IPS DF 6.9 (cell line): Measurements from ENCODE around the gene CUTC.

ENCODE experiments used
- DNase-seq: peaks from one replicate; pipeline ENCODE4 v3.0.0-alpha.2; 2013; ENCODE audit warnings: low read depth, low spot score
- H3K27ac ChIP-seq: one replicate; pipeline ENCODE4 v1.5.1; 2013; ENCODE audit warnings: low read length, control low read depth
- H3K27me3 ChIP-seq: 2 replicates; pipeline ENCODE4 v1.6.1; 2013; ENCODE audit warnings: mild to moderate bottlenecking, low read length; ENCODE audit not compliant: control insufficient read depth, insufficient read depth
- H3K36me3 ChIP-seq: 2 replicates; pipeline ENCODE4 v1.6.1; 2013; ENCODE audit warnings: low read length; ENCODE audit not compliant: control insufficient read depth, insufficient read depth
- H3K4me1 ChIP-seq: 2 replicates; pipeline ENCODE4 v1.6.1; 2013; ENCODE audit warnings: low read length; ENCODE audit not compliant: control insufficient read depth, insufficient read depth
- H3K4me3 ChIP-seq: 2 replicates; pipeline ENCODE4 v1.5.1; 2013; ENCODE audit warnings: mild to moderate bottlenecking, low read length
- H3K9me3 ChIP-seq: 2 replicates; pipeline ENCODE4 v1.6.1; 2013; ENCODE audit warnings: low read length, inconsistent platforms; ENCODE audit not compliant: control insufficient read depth, insufficient read depth
- WGBS: extraction: QIAGEN DNeasy Blood & Tissue Kit; methylation state at CpG from one replicate; pipeline ENCODE4 v1.1.7; 2013; ENCODE audit warnings: mixed read lengths, missing lambda C conversion rate; ENCODE audit not compliant: insufficient read length, insufficient coverage; 5-methylcytosine and 5-hydroxymethylcytosine counted together

Gene CUTC

DNA sequence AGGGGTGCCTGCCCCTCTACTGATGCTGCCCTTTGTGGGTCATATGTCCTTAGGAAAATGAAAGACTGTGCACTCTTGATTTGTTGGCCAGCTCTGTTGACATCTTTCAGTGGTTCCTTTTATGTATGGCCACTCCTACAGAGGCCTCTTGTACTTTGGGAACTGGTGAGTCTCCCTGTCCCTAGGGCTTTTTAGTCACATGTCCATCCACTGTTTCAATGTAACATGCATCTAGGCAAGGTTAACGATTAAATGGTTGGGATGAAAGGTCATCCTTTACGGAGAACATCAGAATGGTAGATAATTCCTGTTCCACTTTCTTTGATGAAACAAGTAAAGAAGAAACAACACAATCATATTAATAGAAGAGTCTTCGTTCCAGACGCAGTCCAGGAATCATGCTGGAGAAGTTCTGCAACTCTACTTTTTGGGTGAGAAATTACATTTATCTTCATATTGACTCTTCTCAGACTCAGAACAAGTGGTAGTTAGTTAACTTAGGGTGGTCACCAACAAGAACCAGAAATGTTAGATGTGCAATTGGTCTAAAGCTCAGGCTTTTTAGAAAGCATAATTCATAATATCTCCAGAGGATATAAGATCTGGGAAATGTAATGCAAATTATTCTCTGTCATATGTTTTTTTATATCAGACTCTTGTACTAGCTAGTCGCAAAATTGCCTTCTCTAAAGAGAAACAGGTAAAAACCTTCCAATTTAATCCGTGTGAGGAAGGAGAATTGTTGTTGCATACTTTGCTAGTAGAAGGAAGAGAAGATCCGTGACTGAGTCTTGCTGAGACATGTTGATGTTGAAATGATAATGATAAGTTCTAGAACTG is 50.6 kb downstream of the CUTC start, which contains the start of gene ABCC2:
Gene ABCC2, plus strand, starts transcription at position 194 of the 840 bp plus-strand sequence. Its CDS starts 205 bp downstream, at position 399.
- H3K27ac ChIP-seq = no peak within 1 kb of the TSS
- WGBS = no CpG with 5 or more reads among the region's 7 CpGs

DNA sequence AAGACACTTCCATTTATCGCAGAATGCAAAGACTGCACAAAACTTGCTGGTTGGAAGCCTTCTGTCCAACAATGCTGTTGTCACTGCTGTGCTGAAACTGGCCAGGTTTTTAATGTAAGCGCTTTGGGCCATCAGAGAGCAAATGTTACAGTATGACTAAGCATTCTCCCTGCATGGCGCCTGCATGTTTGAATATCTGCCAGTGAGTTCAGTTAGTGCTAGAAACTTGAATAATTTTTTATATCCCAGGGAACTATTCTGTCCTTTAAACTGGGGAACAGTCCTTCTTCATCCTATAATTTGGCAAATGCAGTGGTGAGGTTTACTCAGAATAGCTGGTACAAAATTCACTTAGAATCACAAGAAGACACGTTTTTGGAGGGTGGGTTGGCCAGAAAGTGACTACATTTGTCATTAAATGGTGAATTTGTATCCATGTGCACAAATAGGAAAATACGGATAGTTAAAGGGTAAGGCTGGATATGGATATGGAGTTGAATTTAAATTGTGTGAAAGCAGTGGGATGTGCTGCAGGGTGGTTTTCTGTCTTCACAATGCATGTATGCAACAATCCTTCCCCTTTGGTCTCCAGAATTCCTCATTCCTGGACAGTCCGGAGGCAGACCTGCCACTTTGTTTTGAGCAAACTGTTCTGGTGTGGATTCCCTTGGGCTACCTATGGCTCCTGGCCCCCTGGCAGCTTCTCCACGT is 52.1 kb downstream of the CUTC start:
- 100% methylated on average over 1 of the region's 7 CpGs for WGBS
- Histone ChIP-seq H3K9me3 (no peaks in the 10 kb centered on the region), H3K27me3 (no peaks in the 10 kb centered on the region), H3K36me3 (no peaks in the 10 kb centered on the region), H3K4me3 (no peak overlapping the region), H3K27ac (no peak overlapping the region), H3K4me1 (peaks cover 2% of the 10 kb centered on the region)
- DNase-seq = no peak

More for the DNA sequence above, 50.6 kb downstream of the CUTC start, which contains the start of gene ABCC2:
- Histone ChIP-seq H3K36me3 (no peaks in the 10 kb centered on the region), H3K4me1 (peaks cover 2% of the 10 kb centered on the region), H3K4me3 (no peak within 1 kb of the TSS), H3K9me3 (no peaks in the 10 kb centered on the region), H3K27me3 (no peaks in the 10 kb centered on the region)
- no peak for DNase-seq

DNA sequence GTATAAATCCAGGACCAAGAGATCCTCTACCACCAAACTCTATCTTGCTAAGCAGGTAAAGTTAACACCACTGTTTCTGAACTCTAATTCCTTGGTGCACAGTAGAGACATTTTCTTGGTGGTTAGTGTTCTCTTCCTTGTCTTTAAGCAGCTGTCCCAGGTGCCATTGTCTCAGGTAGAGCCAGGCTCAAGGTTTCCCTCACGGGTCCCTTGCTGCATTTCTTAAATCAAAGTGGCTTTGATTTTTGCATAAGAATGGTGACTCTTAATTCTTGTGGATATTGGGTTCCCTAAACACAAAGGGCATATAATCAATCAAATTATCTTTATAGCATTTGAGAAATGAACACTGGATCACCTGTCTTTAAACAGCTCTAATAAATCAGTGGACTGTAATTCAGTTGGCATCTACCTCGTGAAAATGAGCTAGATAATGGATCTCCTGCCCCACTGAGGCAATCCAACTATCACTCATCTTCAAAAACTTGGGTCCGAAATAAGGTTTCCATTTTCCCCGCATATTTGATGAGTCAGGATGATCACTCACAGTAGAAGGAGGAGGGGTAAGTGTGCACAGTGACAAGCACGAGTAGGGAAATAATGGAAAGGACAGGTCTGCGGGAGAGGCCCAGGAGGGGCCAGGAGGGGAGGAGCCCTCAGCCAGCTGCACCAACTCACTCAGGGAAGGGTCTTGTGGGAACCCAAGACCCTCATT is 52.9 kb downstream of the CUTC start:
- no peaks in the 10 kb centered on the region; the same call in 1 of the 2 replicates for H3K4me1 ChIP-seq
- no peak overlapping the region for H3K4me3 ChIP-seq
- no peak for DNase-seq
- H3K9me3 ChIP-seq = no peaks in the 10 kb centered on the region
- no peaks in the 10 kb centered on the region for H3K27me3 ChIP-seq
- no peak overlapping the region for H3K27ac ChIP-seq
- WGBS = no CpG with 5 or more reads among the region's 6 CpGs
- no peaks in the 10 kb centered on the region for H3K36me3 ChIP-seq

DNA sequence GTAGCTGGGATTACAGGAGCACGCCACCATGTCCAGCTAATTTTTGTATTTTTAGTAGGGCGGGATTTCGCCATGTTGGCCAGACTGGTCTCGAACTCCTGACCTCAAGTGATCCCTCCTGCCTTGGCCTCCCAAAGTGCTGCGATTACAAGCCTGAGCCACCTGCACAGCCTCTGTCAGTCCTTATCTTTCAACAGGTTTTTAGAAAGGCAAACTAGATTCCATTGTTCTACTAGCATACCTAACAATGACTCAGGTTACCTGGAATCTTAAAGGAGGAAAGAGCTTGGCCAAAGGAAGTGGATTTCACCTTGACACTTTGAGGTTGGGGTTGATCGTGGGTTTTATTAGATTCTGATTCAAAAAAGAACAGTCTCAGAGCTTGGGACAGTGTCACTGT is 53.6 kb downstream of the CUTC start:
- no peak overlapping the region for H3K4me3 ChIP-seq
- no peak overlapping the region for H3K27ac ChIP-seq
- H3K9me3 ChIP-seq = no peaks in the 10 kb centered on the region
- H3K4me1 ChIP-seq = no peaks in the 10 kb centered on the region; the same call in 1 of the 2 replicates
- no peaks in the 10 kb centered on the region for H3K27me3 ChIP-seq
- H3K36me3 ChIP-seq = no peaks in the 10 kb centered on the region
- WGBS = no CpG with 5 or more reads among the region's 6 CpGs
- DNase-seq = peak; percentile 18

DNA sequence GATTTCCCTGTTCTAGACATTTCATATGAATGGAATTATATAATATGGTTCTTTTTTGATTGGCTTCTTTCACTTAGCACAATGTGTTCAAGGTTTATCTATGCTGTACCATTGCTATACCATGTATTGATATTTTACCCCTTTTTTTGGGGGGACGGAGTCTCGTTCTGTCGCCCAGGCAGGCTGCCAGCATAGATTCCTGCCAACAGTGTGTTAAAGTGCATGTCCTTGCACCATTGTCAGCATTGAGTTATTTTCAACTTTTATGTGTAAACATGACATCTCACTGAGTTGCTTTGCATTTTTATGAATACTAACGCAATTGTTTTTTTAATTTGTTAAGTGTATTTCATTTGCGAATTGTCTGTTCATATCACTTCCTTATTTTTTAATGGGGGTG is 55.3 kb downstream of the CUTC start:
- H3K9me3 ChIP-seq = no peaks in the 10 kb centered on the region
- H3K4me1 ChIP-seq = no peaks in the 10 kb centered on the region; the same call in 1 of the 2 replicates
- H3K27ac ChIP-seq = no peak overlapping the region
- no peaks in the 10 kb centered on the region for H3K36me3 ChIP-seq
- no CpG with 5 or more reads among the region's 5 CpGs for WGBS
- H3K27me3 ChIP-seq = no peaks in the 10 kb centered on the region
- H3K4me3 ChIP-seq = no peak overlapping the region
- no peak for DNase-seq

DNA sequence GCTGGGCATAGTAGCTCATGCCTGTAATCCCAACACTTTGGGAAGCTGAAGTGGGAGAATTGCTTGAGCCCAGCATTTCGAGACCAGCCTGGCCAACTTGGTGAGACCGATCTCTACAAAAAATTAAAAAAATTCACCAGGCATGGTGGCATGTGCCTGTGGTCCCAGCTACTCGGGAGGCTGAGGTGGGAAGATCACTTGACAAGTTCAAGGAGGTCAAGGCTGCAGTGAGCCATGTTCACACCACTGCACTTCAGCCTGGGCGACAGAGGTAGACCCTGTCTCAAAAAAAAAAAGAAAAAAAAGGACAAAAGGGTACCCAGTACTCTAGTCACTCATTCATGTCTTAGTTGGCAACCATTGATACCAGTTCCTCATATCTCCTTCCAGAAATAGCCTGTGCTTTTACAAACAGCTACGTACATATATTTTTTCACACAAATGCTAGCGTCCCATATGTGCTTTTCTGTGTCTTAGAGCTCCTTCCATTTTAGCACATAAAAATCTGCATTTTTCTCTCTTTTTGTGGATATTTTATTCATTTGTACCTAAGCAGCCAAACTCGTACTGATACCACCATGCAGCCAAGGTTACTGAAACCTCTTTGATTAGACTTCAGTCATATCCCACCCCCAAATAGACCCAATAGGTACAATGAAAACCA is 55.9 kb downstream of the CUTC start:
- Histone ChIP-seq H3K4me3 (no peak overlapping the region), H3K36me3 (no peaks in the 10 kb centered on the region), H3K27ac (no peak overlapping the region), H3K27me3 (no peaks in the 10 kb centered on the region), H3K9me3 (no peaks in the 10 kb centered on the region), H3K4me1 (no peaks in the 10 kb centered on the region; the same call in 1 of the 2 replicates)
- no CpG with 5 or more reads among the region's 7 CpGs for WGBS
- DNase-seq = no peak

GRCh38 chr10:99788598-99789256 is 56.7 kb downstream of the CUTC start:
- Histone ChIP-seq H3K4me3 (no peak overlapping the region), H3K4me1 (no peaks in the 10 kb centered on the region; the same call in 1 of the 2 replicates), H3K36me3 (no peaks in the 10 kb centered on the region), H3K27me3 (no peaks in the 10 kb centered on the region), H3K9me3 (no peaks in the 10 kb centered on the region), H3K27ac (no peak overlapping the region)
- no CpG with 5 or more reads among the region's 6 CpGs for WGBS
- no peak for DNase-seq

GRCh38 chr10:99791831-99792230 is 59.8 kb downstream of the CUTC start:
- no peaks in the 10 kb centered on the region for H3K27me3 ChIP-seq
- H3K27ac ChIP-seq = no peak overlapping the region
- no peak overlapping the region for H3K4me3 ChIP-seq
- no peak for DNase-seq
- no peaks in the 10 kb centered on the region for H3K4me1 ChIP-seq
- H3K36me3 ChIP-seq = no peaks in the 10 kb centered on the region
- H3K9me3 ChIP-seq = no peaks in the 10 kb centered on the region
- WGBS = no CpG with 5 or more reads among the region's 3 CpGs

DNA sequence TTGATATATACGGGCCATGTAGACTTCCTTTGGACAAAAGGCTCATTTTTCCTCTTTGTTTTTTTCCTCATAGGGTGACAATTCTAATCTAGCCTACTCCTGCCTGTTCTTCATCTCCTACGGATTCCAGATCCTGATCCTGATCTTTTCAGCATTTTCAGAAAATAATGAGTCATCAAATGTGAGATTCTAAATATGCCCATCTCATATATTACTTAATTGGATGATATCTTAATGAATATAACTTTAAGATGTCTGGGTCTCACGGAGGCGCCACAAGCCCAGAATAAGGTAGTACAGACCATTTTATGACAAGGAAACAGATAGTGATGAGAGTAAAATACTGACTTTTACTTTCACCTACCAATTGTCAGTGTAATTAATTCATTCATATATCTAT is 61.8 kb downstream of the CUTC start:
- H3K4me3 ChIP-seq = no peak overlapping the region
- no peaks in the 10 kb centered on the region for H3K27me3 ChIP-seq
- no peak overlapping the region for H3K27ac ChIP-seq
- no peaks in the 10 kb centered on the region for H3K4me1 ChIP-seq
- H3K9me3 ChIP-seq = no peaks in the 10 kb centered on the region
- H3K36me3 ChIP-seq = no peaks in the 10 kb centered on the region
- no CpG with 5 or more reads among the region's 4 CpGs for WGBS
- no peak for DNase-seq
